AML-193 (cell line): Measurements from ENCODE around the gene SF3B1.
A peak's percentile ranks its signal among the peaks of the same experiment; 100 is the strongest.
"Not testable (repeated sequence)": the region's sequence is repeated elsewhere in the genome, so short reads cannot be mapped to it uniquely, and the experiment has no call there.

Experiments used
- DNase-seq, 2 experiments: peaks; one replicate each; lab custom pipeline; 2025; lab: John Stamatoyannopoulos, UW

SF3B1 gene

GRCh38 chr2:197435598-197436420, 981 bp upstream of the SF3B1 start:
- peak in 1 of 2 experiments; percentile 16 for DNase-seq

- no peak for DNase-seq
These were observed 919 bp downstream of the SF3B1 start for GRCh38 chr2:197433780-197434438.

- DNase-seq: not testable (repeated sequence)
These were observed 2.3 kb downstream of the SF3B1 start for GRCh38 chr2:197432527-197432926.

- no peak for DNase-seq
These were observed 3.0 kb downstream of the SF3B1 start for GRCh38 chr2:197431858-197432257.

GRCh38 chr2:197427986-197428385, 6.8 kb downstream of the SF3B1 start:
- DNase-seq: no peak

GRCh38 chr2:197426723-197427603, 7.9 kb downstream of the SF3B1 start:
- no peak for DNase-seq

GRCh38 chr2:197425550-197425949, 9.3 kb downstream of the SF3B1 start:
- DNase-seq: no peak

- DNase-seq: no peak
These were observed 11.5 kb downstream of the SF3B1 start for GRCh38 chr2:197423307-197423706.

GRCh38 chr2:197419438-197419837, 15.4 kb downstream of the SF3B1 start:
- no peak for DNase-seq

- no peak for DNase-seq
These were observed 18.6 kb downstream of the SF3B1 start for GRCh38 chr2:197416268-197416667.

- no peak for DNase-seq
These were observed 20.3 kb downstream of the SF3B1 start for GRCh38 chr2:197414515-197414914.

- DNase-seq: no peak
These were observed 20.8 kb downstream of the SF3B1 start for GRCh38 chr2:197414039-197414438.

- no peak for DNase-seq
These were observed 29.2 kb downstream of the SF3B1 start for GRCh38 chr2:197405582-197405981.

- no peak for DNase-seq
These were observed 34.8 kb downstream of the SF3B1 start for GRCh38 chr2:197399887-197400540.

GRCh38 chr2:197398913-197399312, 35.9 kb downstream of the SF3B1 start:
- DNase-seq: no peak

- no peak for DNase-seq
These were observed 43.6 kb downstream of the SF3B1 start for GRCh38 chr2:197391220-197391717.

GRCh38 chr2:197388866-197389587, 45.8 kb downstream of the SF3B1 start:
- DNase-seq: no peak

GRCh38 chr2:197387179-197387578, 47.6 kb downstream of the SF3B1 start:
- no peak for DNase-seq

GRCh38 chr2:197386242-197386641, 48.6 kb downstream of the SF3B1 start:
- no peak for DNase-seq

GRCh38 chr2:197383825-197384224, 51.0 kb downstream of the SF3B1 start:
- no peak for DNase-seq

- no peak for DNase-seq
These were observed 53.2 kb downstream of the SF3B1 start for GRCh38 chr2:197381641-197382040.
